ENCODE data around the gene ITGA3. TPM values are rescaled to one million over a fixed set of nuclear protein-coding genes. Genes with fewer than 3 reads are reported as not detected.

ITGA3 gene
- total RNA-seq, 1 experiment from 2014 or later = 1.6 TPM

DNA sequence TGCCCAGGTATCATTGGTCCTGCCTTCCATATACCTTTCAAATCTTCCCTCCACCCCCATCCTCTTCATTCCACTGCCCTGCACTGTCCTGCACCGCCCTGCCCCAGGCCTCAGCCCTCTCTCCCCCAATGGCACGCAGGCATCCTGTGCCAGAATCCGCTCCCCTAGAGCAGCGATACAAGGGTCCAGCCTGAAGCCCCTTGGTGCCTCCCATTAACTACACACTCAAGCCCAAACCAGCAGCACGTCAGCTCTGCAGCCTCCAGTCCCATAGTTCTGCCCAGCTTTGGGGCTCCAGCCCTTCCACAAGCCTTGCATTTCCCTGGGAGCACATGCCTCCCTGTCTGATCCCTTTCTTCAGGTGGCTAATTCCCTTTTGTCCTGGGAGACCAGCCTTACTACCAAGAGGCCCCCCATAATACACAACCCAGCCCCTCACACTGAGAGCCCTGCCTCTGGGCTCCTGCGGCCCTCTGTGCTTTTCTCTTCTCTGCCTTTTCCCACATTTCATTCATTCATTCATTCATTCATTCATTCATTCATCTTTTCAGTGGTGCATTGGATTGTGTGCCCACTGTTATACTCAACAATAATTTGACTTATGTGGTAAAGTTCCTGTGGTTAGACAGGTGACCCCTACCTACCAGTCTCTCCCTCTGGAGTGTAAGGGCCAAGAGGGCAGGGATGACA lies 34.1 kb upstream of the ITGA3 start:
- no peaks in the 10 kb centered on the region for H3K79me2 ChIP-seq (ENCODE audit: low read length)
- H3K4me1 ChIP-seq (ENCODE audit: low read length) = no peaks in the 10 kb centered on the region
- peaks cover 10% of the 10 kb centered on the region; the same call in 1 of the 2 replicates for H3K9me3 ChIP-seq (ENCODE audit: low read length)
- H3K36me3 ChIP-seq (ENCODE audit: insufficient read depth, low read length) = no peaks in the 10 kb centered on the region
- no peak overlapping the region for H3K27ac ChIP-seq (ENCODE audit: low read length)
- no peak overlapping the region for H3K9ac ChIP-seq (ENCODE audit: low read length)
- no peak overlapping the region for H3K4me3 ChIP-seq (ENCODE audit: low read length)
- H3K4me2 ChIP-seq (ENCODE audit: low read depth, low read length, poor library complexity, severe bottlenecking) = no peak overlapping the region
- no peaks in the 10 kb centered on the region for H4K20me1 ChIP-seq (ENCODE audit: insufficient read depth, low read depth, low read length)
- no peak overlapping the region for H2AFZ ChIP-seq (ENCODE audit: low read length)
- H3K9me2 ChIP-seq (replicated peaks; ENCODE audit: insufficient read depth, low read length) = no peaks in the 10 kb centered on the region
- H3K27me3 ChIP-seq (ENCODE audit: low read length) = no peaks in the 10 kb centered on the region
- DNase-seq = no peak

DNA sequence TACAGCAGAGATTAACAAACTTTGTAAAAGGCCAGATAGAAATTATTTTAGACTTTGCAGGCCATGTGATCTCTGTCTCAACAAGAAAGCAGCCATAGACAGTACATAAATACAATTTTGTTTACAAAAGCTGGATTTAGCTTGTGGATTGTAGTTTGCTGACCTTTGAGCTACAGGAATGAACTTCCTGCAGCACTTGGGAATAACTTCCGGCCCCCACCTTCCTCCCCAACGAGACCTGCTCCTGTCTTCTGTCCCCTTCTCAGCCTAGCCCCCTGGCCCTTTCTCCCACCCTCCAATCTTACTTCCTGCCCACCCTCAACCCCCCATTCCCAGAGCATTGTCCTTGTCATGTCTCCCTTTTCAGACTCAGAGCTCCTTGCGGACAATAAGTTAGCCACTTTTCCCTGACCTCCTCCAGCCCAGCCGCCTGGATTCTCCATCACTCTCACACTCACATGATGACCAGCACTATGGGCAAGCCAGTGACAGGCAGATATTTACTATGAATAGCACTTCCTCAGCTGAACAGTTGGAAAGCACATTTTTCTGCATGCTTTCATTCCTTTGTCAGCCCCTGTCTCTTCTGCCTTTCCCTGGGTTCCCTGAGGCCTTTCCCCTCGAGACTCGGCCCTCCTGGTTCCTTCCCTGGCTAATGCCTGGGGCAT lies 33.3 kb upstream of the ITGA3 start:
- Histone ChIP-seq H3K36me3 (ENCODE audit: insufficient read depth, low read length) (no peaks in the 10 kb centered on the region), H3K9ac (ENCODE audit: low read length) (no peak overlapping the region), H3K27ac (ENCODE audit: low read length) (no peak overlapping the region), H3K27me3 (ENCODE audit: low read length) (no peaks in the 10 kb centered on the region), H3K9me2 (replicated peaks; ENCODE audit: insufficient read depth, low read length) (no peaks in the 10 kb centered on the region), H4K20me1 (ENCODE audit: insufficient read depth, low read depth, low read length) (no peaks in the 10 kb centered on the region), H3K4me1 (ENCODE audit: low read length) (no peaks in the 10 kb centered on the region), H2AFZ (ENCODE audit: low read length) (no peak overlapping the region), H3K4me3 (ENCODE audit: low read length) (no peak overlapping the region), H3K79me2 (ENCODE audit: low read length) (no peaks in the 10 kb centered on the region), H3K4me2 (ENCODE audit: low read depth, low read length, poor library complexity, severe bottlenecking) (no peak overlapping the region), H3K9me3 (ENCODE audit: low read length) (peaks cover 10% of the 10 kb centered on the region; the same call in 1 of the 2 replicates)
- DNase-seq = no peak

GRCh38 chr17:50023520-50023919 lies 32.4 kb upstream of the ITGA3 start:
- H2AFZ ChIP-seq (ENCODE audit: low read length) = no peak overlapping the region
- no peak overlapping the region for H3K4me2 ChIP-seq (ENCODE audit: low read depth, low read length, poor library complexity, severe bottlenecking)
- no peaks in the 10 kb centered on the region for H3K9me2 ChIP-seq (replicated peaks; ENCODE audit: insufficient read depth, low read length)
- H3K4me1 ChIP-seq (ENCODE audit: low read length) = no peaks in the 10 kb centered on the region
- H3K27ac ChIP-seq (ENCODE audit: low read length) = no peak overlapping the region
- H4K20me1 ChIP-seq (ENCODE audit: insufficient read depth, low read depth, low read length) = no peaks in the 10 kb centered on the region
- DNase-seq = no peak
- H3K79me2 ChIP-seq (ENCODE audit: low read length) = no peaks in the 10 kb centered on the region
- H3K36me3 ChIP-seq (ENCODE audit: insufficient read depth, low read length) = no peaks in the 10 kb centered on the region
- no peaks in the 10 kb centered on the region for H3K27me3 ChIP-seq (ENCODE audit: low read length)
- peaks cover 10% of the 10 kb centered on the region; the same call in 1 of the 2 replicates for H3K9me3 ChIP-seq (ENCODE audit: low read length)
- H3K9ac ChIP-seq (ENCODE audit: low read length) = no peak overlapping the region
- no peak overlapping the region for H3K4me3 ChIP-seq (ENCODE audit: low read length)

GRCh38 chr17:50024808-50025207 lies 31.1 kb upstream of the ITGA3 start:
- Histone ChIP-seq H2AFZ (ENCODE audit: low read length) (no peak overlapping the region), H3K4me1 (ENCODE audit: low read length) (no peaks in the 10 kb centered on the region), H3K27me3 (ENCODE audit: low read length) (no peaks in the 10 kb centered on the region), H3K9me2 (replicated peaks; ENCODE audit: insufficient read depth, low read length) (no peaks in the 10 kb centered on the region), H3K9ac (ENCODE audit: low read length) (no peak overlapping the region), H3K4me3 (ENCODE audit: low read length) (no peak overlapping the region), H3K4me2 (ENCODE audit: low read depth, low read length, poor library complexity, severe bottlenecking) (no peak overlapping the region), H3K27ac (ENCODE audit: low read length) (no peak overlapping the region), H3K79me2 (ENCODE audit: low read length) (no peaks in the 10 kb centered on the region), H4K20me1 (ENCODE audit: insufficient read depth, low read depth, low read length) (no peaks in the 10 kb centered on the region), H3K36me3 (ENCODE audit: insufficient read depth, low read length) (no peaks in the 10 kb centered on the region), H3K9me3 (ENCODE audit: low read length) (peaks cover 10% of the 10 kb centered on the region; the same call in 1 of the 2 replicates)
- no peak for DNase-seq

GRCh38 chr17:50026046-50026675 lies 29.7 kb upstream of the ITGA3 start:
- no peak overlapping the region for H3K4me2 ChIP-seq (ENCODE audit: low read depth, low read length, poor library complexity, severe bottlenecking)
- no peaks in the 10 kb centered on the region for H3K36me3 ChIP-seq (ENCODE audit: insufficient read depth, low read length)

DNA sequence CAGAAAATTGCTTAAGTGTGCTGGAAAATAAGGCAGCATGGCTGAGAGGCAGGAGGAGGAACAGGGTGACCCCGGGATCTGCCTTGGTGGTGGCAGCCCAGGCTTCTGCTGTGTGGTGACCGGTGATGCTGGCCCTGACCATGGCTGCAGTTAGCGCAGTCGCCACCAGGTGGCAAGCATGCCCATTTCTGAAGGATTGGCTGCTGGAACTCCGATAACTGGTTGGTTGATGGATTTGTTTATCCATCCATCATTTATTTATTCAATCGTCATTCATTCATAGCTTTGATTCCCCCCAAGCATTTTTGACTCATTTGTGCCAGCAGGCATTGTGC lies 29.1 kb upstream of the ITGA3 start:
- Histone ChIP-seq H3K79me2 (ENCODE audit: low read length) (no peaks in the 10 kb centered on the region), H3K9ac (ENCODE audit: low read length) (no peak overlapping the region), H3K9me2 (replicated peaks; ENCODE audit: insufficient read depth, low read length) (no peaks in the 10 kb centered on the region), H3K36me3 (ENCODE audit: insufficient read depth, low read length) (no peaks in the 10 kb centered on the region), H4K20me1 (ENCODE audit: insufficient read depth, low read depth, low read length) (no peaks in the 10 kb centered on the region), H2AFZ (ENCODE audit: low read length) (no peak overlapping the region), H3K4me2 (ENCODE audit: low read depth, low read length, poor library complexity, severe bottlenecking) (no peak overlapping the region), H3K27ac (ENCODE audit: low read length) (no peak overlapping the region), H3K27me3 (ENCODE audit: low read length) (no peaks in the 10 kb centered on the region), H3K4me1 (ENCODE audit: low read length) (no peaks in the 10 kb centered on the region), H3K4me3 (ENCODE audit: low read length) (no peak overlapping the region), H3K9me3 (ENCODE audit: low read length) (peaks cover 10% of the 10 kb centered on the region; the same call in 1 of the 2 replicates)
- DNase-seq = peak; percentile 78

More at GRCh38 chr17:50026046-50026675, 29.7 kb upstream of the ITGA3 start:
- H3K4me1 ChIP-seq (ENCODE audit: low read length) = no peaks in the 10 kb centered on the region
- H4K20me1 ChIP-seq (ENCODE audit: insufficient read depth, low read depth, low read length) = no peaks in the 10 kb centered on the region
- no peak overlapping the region for H3K9ac ChIP-seq (ENCODE audit: low read length)
- H3K4me3 ChIP-seq (ENCODE audit: low read length) = no peak overlapping the region
- no peak for DNase-seq
- no peak overlapping the region for H2AFZ ChIP-seq (ENCODE audit: low read length)
- no peaks in the 10 kb centered on the region for H3K9me2 ChIP-seq (replicated peaks; ENCODE audit: insufficient read depth, low read length)
- H3K9me3 ChIP-seq (ENCODE audit: low read length) = peaks cover 10% of the 10 kb centered on the region; the same call in 1 of the 2 replicates
- no peaks in the 10 kb centered on the region for H3K27me3 ChIP-seq (ENCODE audit: low read length)
- H3K27ac ChIP-seq (ENCODE audit: low read length) = no peak overlapping the region
- no peaks in the 10 kb centered on the region for H3K79me2 ChIP-seq (ENCODE audit: low read length)

DNA sequence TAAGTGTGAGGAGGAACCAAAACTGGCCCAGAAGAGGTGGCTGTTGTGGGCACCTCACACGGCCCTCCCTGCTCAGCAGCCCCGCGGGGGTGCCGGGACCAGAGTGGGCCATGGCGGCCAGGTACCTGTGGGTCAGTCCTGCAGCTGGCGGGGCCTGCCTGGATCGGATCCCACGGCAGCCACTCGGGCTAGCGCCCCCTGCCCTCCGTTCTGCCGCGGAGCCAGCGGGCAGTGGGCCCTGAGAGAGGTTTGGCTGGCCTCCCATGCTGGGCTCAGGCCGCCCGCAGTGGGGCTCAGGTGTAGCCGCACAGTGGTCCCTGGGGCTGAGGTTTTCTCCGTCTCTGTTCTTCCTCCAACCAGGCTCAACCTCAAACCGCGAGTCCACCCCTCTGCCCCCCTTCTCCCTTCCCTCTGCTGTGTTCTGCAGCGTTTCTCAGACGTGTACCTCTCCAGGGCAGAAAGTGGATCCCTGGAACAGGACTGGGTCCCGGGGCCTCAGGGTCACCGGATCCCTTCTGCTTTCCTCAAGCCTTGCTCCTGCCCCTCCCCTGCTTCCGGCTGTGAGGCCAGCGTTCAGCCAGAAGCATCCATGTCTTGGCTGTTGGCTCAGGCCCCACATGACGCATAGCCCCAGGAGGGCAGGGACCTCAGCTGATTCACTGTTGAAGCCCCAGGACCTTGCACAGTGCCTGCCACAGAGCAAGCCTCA lies 28.6 kb upstream of the ITGA3 start:
- H2AFZ ChIP-seq (ENCODE audit: low read length) = no peak overlapping the region
- peaks cover 10% of the 10 kb centered on the region; the same call in 1 of the 2 replicates for H3K9me3 ChIP-seq (ENCODE audit: low read length)
- H3K9me2 ChIP-seq (replicated peaks; ENCODE audit: insufficient read depth, low read length) = no peaks in the 10 kb centered on the region
- no peaks in the 10 kb centered on the region for H4K20me1 ChIP-seq (ENCODE audit: insufficient read depth, low read depth, low read length)
- no peaks in the 10 kb centered on the region for H3K27me3 ChIP-seq (ENCODE audit: low read length)
- H3K36me3 ChIP-seq (ENCODE audit: insufficient read depth, low read length) = no peaks in the 10 kb centered on the region
- H3K4me1 ChIP-seq (ENCODE audit: low read length) = no peaks in the 10 kb centered on the region
- H3K9ac ChIP-seq (ENCODE audit: low read length) = no peak overlapping the region
- H3K4me2 ChIP-seq (ENCODE audit: low read depth, low read length, poor library complexity, severe bottlenecking) = no peak overlapping the region
- H3K4me3 ChIP-seq (ENCODE audit: low read length) = no peak overlapping the region
- no peak for DNase-seq
- H3K79me2 ChIP-seq (ENCODE audit: low read length) = no peaks in the 10 kb centered on the region
- H3K27ac ChIP-seq (ENCODE audit: low read length) = no peak overlapping the region
